GM06990 (cell line): ENCODE measurements around the gene LPO.

Experiments
- DNase-seq: peaks from one replicate; pipeline ENCODE4 v3.0.0-alpha.2; 2011; ENCODE audit not compliant: insufficient read length; ENCODE audit errors: extremely low read depth
- H3K27me3 ChIP-seq: replicated peaks from 2 replicates; pipeline ENCODE4 v1.6.0; 2011; ENCODE audit warnings: low read length; ENCODE audit not compliant: control insufficient read depth, insufficient read depth
- H3K36me3 ChIP-seq: 2 replicates; pipeline ENCODE4 v1.5.1; 2011; ENCODE audit warnings: low read length; ENCODE audit not compliant: control insufficient read depth, insufficient read depth
- H3K4me3 ChIP-seq: replicated peaks from 2 replicates; pipeline ENCODE4 v1.5.1; 2011; ENCODE audit warnings: low read depth, mild to moderate bottlenecking, control low read depth, low read length
- TF ChIP-seq, protein P1 (sequence below): IDR thresholded peaks from 2 replicates; pipeline ENCODE4 v1.5.1; 2011; ENCODE audit warnings: low read length, control low read depth, mild to moderate bottlenecking, inconsistent platforms; ENCODE audit not compliant: insufficient read depth, poor library complexity, severe bottlenecking

Gene LPO

DNA sequence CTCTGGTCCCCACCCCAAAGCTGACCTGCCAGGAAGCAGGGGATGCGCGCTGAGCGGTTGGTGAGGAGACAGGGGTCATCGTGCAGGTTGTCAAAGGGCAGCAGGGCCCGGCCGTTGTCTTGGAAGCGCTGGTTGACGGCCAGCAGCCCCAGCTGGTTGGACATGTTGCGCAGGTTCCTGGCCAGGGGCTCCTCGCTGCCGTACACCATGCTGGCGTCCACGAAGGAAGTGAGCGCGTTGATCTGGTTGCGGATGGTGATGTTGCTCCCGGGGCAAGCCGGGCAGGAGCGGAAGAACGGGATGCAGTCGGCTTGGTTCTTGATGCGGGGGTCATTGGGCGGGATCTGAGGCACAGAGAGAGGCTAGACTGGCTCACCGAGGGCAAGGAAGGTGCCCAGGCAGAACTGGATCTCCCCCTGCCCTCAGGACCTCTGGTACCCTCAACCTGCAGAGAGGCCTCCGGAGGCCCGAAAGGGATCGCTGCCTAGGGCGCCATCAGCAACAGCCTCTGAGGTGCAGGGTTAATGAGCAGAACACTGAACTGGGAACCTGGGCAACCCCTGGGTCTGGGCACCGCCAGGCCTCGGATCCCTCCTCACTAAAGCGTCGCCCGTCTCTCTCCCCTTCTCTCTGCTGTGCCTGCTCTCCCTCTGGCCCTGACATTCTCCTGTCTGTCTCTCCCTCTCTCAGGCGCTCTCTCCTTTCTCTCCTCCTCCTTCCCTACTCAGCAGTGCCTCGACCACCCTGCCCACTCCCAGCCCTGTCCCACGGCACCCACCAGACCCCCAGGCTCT, 39.6 kb downstream of the LPO start:
- no peak for DNase-seq
- TF ChIP-seq, protein P1, sequence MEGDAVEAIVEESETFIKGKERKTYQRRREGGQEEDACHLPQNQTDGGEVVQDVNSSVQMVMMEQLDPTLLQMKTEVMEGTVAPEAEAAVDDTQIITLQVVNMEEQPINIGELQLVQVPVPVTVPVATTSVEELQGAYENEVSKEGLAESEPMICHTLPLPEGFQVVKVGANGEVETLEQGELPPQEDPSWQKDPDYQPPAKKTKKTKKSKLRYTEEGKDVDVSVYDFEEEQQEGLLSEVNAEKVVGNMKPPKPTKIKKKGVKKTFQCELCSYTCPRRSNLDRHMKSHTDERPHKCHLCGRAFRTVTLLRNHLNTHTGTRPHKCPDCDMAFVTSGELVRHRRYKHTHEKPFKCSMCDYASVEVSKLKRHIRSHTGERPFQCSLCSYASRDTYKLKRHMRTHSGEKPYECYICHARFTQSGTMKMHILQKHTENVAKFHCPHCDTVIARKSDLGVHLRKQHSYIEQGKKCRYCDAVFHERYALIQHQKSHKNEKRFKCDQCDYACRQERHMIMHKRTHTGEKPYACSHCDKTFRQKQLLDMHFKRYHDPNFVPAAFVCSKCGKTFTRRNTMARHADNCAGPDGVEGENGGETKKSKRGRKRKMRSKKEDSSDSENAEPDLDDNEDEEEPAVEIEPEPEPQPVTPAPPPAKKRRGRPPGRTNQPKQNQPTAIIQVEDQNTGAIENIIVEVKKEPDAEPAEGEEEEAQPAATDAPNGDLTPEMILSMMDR, result no peak
- Histone ChIP-seq H3K36me3 (no peaks in the 10 kb centered on the region), H3K4me3 (no peak overlapping the region), H3K27me3 (no peaks in the 10 kb centered on the region; the same call in 1 of the 2 replicates)

DNA sequence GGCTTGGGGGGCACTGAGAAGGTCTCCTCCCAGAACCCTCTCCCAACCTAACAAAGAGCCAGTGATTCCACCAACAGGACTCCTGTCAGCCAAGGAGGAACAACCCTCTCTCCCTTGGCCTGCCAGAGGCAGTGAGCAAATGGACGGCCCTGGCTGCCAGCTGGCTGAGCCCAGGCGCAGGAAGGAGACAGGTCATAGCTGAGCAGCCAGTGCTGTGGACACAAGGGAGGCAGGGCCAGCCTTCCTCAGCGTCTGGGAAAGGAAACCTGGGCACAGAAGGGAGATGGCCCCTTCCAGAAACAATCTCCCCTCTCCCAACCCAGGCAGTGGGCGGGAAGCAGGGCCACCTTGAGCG, 40.3 kb downstream of the LPO start:
- Histone ChIP-seq H3K27me3 (no peaks in the 10 kb centered on the region; the same call in 1 of the 2 replicates), H3K36me3 (no peaks in the 10 kb centered on the region), H3K4me3 (no peak overlapping the region)
- no peak for DNase-seq
- TF ChIP-seq, protein P1, result no peak

DNA sequence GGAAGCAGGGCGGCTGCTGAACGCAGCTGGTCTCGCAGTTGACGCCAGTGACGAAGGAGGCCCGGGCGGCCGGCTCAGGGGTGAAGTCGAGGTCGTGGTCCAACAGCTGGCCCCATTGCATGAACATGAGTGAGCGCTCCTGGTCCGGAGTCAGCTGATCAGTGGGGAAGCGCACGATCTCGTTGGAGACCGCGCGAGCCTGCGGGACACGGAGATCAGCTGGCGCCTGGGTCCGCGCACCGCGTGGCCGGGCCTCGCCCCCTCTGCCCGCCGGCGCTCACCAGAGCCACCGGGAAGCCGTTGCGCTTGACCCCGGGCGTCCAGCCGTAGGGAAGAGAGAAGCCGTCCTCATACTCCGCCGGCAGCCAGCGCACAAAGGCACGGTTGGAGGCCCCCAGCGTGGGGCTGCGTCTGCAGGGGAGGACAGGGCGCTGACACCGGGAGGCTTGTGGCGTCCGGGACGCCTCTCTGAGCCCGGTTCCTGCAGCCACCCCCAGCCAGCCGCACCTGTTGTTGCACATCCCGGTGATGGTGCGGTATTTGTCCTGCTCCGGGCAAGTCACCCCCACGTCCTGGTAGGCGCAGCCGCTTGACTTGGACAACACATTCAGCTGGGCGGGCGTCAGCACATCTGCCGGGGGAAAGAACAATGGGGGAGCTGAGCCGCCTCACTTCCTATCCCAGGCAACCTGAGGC, 40.8 kb downstream of the LPO start:
- no peak for DNase-seq
- H3K36me3 ChIP-seq, result no peaks in the 10 kb centered on the region
- H3K27me3 ChIP-seq, result no peaks in the 10 kb centered on the region; the same call in 1 of the 2 replicates
- TF ChIP-seq, protein P1, result no peak
- H3K4me3 ChIP-seq, result no peak overlapping the region

DNA sequence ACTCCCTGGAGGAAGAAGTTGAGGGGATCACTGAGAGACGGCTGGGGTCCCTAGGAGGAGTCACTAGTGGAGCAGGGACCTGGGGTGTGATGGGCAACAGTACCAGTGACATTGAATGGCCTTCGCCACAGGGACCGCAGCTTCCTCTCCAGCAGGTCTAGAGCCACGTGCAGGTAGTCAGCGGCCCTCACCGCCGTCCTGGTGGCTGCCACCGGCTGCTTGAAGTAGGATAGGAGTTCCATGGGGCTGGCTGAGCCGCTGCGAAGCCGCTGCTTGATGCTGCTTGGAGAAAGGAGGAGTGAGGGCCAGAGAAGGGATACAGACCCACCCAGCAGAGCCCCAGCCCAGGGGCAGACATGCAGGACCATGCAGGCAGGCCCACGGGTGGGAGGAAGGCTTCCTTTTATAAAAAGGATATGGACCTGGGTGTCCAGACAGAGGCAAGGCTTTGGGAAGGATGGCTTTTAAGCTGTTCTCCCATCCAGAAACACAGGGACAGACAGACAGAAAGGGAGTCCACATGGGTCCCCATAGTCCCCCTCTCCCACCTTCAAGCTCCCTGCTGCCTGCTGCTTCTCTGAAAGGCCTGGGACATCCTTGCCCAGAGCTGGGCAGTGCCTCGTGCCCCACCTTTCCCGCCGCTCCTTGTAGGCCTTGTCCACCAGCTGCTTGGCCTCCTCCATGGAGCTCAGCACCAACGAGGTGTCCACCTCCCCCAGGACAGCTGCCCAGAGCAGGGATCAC, 41.5 kb downstream of the LPO start:
- Histone ChIP-seq H3K4me3 (no peak overlapping the region), H3K27me3 (no peaks in the 10 kb centered on the region; the same call in 1 of the 2 replicates), H3K36me3 (no peaks in the 10 kb centered on the region)
- DNase-seq, result no peak
- TF ChIP-seq, protein P1, result no peak

DNA sequence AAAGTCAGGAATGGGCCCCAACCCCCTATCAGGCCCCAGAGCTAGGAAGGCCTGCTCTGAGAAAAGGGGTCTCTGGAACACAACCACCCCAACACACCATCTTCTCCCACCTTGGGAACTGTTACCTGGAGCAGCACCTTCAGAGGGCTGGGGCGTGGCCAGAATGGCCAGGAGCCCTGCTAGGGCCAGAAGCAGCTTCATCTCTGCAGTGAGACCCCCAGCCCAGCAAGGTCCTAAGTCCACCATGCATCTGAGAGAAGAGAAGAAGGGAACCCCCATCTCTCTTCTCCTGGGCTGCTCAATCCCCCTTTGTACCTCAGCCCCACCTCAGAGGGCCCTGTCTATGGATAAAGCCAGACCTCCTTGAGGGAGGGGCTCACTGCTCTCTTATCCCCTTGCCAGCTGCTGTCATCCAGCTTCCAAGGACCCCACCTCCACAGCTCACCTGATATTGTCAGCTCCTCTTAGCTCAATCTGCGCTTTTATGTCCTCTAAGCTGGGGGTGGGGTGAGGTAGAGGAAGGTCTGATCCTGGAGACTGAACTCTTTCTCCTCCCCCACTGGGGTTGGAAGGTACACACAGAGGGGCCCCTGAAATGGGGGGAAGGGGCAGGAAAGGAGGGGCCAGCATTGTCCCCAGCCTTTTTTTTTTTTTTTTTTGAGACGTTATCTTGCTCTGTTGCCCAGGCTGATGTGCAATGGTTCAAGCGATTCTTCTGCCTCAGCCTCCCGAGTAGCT, 42.3 kb downstream of the LPO start, which contains the start of gene MPO:
Gene MPO, minus strand, starts transcription at position 456 of the 738 bp plus-strand sequence. Its CDS starts 177 bp downstream, at position 279.
- no peak for DNase-seq
- no peak within 1 kb of the TSS for H3K4me3 ChIP-seq
- TF ChIP-seq, protein P1, result no peak
- no peaks in the 10 kb centered on the region for H3K36me3 ChIP-seq
- H3K27me3 ChIP-seq, result no peaks in the 10 kb centered on the region; the same call in 1 of the 2 replicates
